ENCODE measurements around the gene GIT1. TPM values are rescaled to one million over a fixed set of nuclear protein-coding genes. Genes with fewer than 3 reads are reported as not detected.

Gene GIT1
- total RNA-seq, 1 experiment from 2014 or later = 16.8 TPM

- DNase-seq (ENCODE audit: low read depth in 1 of 2, low spot score in 2 of 2) = no peak
- Histone ChIP-seq H3K4me1 (replicated peaks) (peaks cover 23% of the 10 kb centered on the region), H3K36me3 (no peaks in the 10 kb centered on the region; the same call in 1 of the 2 replicates), H3K27ac (no peak overlapping the region), H3K4me3 (no peak overlapping the region), H3K9me3 (replicated peaks) (no peaks in the 10 kb centered on the region), H3K27me3 (replicated peaks) (0 out of 2 replicates have a peak, but pooled peaks cover 2% of the 10 kb centered on the region)
Measured at GRCh38 chr17:29613352-29613837, 23.9 kb upstream of the GIT1 start.

- H3K4me3 ChIP-seq = no peak overlapping the region
- H3K4me1 ChIP-seq (replicated peaks) = peaks cover 16% of the 10 kb centered on the region
- no peak overlapping the region for H3K27ac ChIP-seq
- H3K9me3 ChIP-seq (replicated peaks) = no peaks in the 10 kb centered on the region
- H3K36me3 ChIP-seq = no peaks in the 10 kb centered on the region
- H3K27me3 ChIP-seq (replicated peaks) = 0 out of 2 replicates have a peak, but pooled peaks cover 2% of the 10 kb centered on the region
- no peak for DNase-seq (ENCODE audit: low read depth in 1 of 2, low spot score in 2 of 2)
Measured at GRCh38 chr17:29612404-29613280, 23.2 kb upstream of the GIT1 start.

GRCh38 chr17:29612094-29612403 lies 22.6 kb upstream of the GIT1 start:
- no peak overlapping the region for H3K4me3 ChIP-seq
- no peaks in the 10 kb centered on the region for H3K27me3 ChIP-seq (replicated peaks)
- no peaks in the 10 kb centered on the region for H3K36me3 ChIP-seq
- no peak overlapping the region for H3K27ac ChIP-seq
- DNase-seq (ENCODE audit: low read depth in 1 of 2, low spot score in 2 of 2) = no peak
- H3K9me3 ChIP-seq (replicated peaks) = no peaks in the 10 kb centered on the region
- peaks cover 11% of the 10 kb centered on the region for H3K4me1 ChIP-seq (replicated peaks)

- peaks cover 11% of the 10 kb centered on the region for H3K4me1 ChIP-seq (replicated peaks)
- H3K36me3 ChIP-seq = no peaks in the 10 kb centered on the region
- H3K4me3 ChIP-seq = no peak overlapping the region
- DNase-seq (ENCODE audit: low read depth in 1 of 2, low spot score in 2 of 2) = no peak
- no peaks in the 10 kb centered on the region for H3K27me3 ChIP-seq (replicated peaks)
- H3K9me3 ChIP-seq (replicated peaks) = no peaks in the 10 kb centered on the region
- no peak overlapping the region for H3K27ac ChIP-seq
Measured at GRCh38 chr17:29611351-29612093, 22.1 kb upstream of the GIT1 start.

GRCh38 chr17:29610395-29610794 lies 20.9 kb upstream of the GIT1 start:
- no peak for DNase-seq (ENCODE audit: low read depth in 1 of 2, low spot score in 2 of 2)

GRCh38 chr17:29608986-29609385 lies 19.5 kb upstream of the GIT1 start:
- H3K4me1 ChIP-seq (replicated peaks) = no peaks in the 10 kb centered on the region
- H3K36me3 ChIP-seq = no peaks in the 10 kb centered on the region
- H3K27me3 ChIP-seq (replicated peaks) = no peaks in the 10 kb centered on the region
- H3K27ac ChIP-seq = no peak overlapping the region
- H3K4me3 ChIP-seq = no peak overlapping the region
- H3K9me3 ChIP-seq (replicated peaks) = no peaks in the 10 kb centered on the region
- no peak for DNase-seq (ENCODE audit: low read depth in 1 of 2, low spot score in 2 of 2)

More at GRCh38 chr17:29610395-29610794, 20.9 kb upstream of the GIT1 start:
- no peak overlapping the region for H3K4me3 ChIP-seq
- peaks cover 2% of the 10 kb centered on the region; the same call in 1 of the 2 replicates for H3K4me1 ChIP-seq (replicated peaks)
- no peaks in the 10 kb centered on the region for H3K27me3 ChIP-seq (replicated peaks)
- H3K27ac ChIP-seq = no peak overlapping the region
- no peaks in the 10 kb centered on the region for H3K9me3 ChIP-seq (replicated peaks)
- H3K36me3 ChIP-seq = no peaks in the 10 kb centered on the region

- no peak overlapping the region for H3K4me3 ChIP-seq
- no peaks in the 10 kb centered on the region for H3K27me3 ChIP-seq (replicated peaks)
- no peaks in the 10 kb centered on the region for H3K4me1 ChIP-seq (replicated peaks)
- no peaks in the 10 kb centered on the region for H3K9me3 ChIP-seq (replicated peaks)
- no peaks in the 10 kb centered on the region for H3K36me3 ChIP-seq
- no peak overlapping the region for H3K27ac ChIP-seq
- no peak for DNase-seq (ENCODE audit: low read depth in 1 of 2, low spot score in 2 of 2)
Measured at GRCh38 chr17:29607557-29608195, 18.2 kb upstream of the GIT1 start.

- Histone ChIP-seq H3K27ac (no peak overlapping the region), H3K9me3 (replicated peaks) (no peaks in the 10 kb centered on the region), H3K27me3 (replicated peaks) (no peaks in the 10 kb centered on the region), H3K36me3 (no peaks in the 10 kb centered on the region), H3K4me1 (replicated peaks) (no peaks in the 10 kb centered on the region), H3K4me3 (no peak overlapping the region)
- no peak for DNase-seq (ENCODE audit: low read depth in 1 of 2, low spot score in 2 of 2)
Measured at GRCh38 chr17:29603109-29603674, 13.7 kb upstream of the GIT1 start.

GRCh38 chr17:29597361-29598172 lies 8.1 kb upstream of the GIT1 start:
- no peaks in the 10 kb centered on the region for H3K27me3 ChIP-seq (replicated peaks)
- H3K36me3 ChIP-seq = no peaks in the 10 kb centered on the region
- H3K9me3 ChIP-seq (replicated peaks) = no peaks in the 10 kb centered on the region
- H3K4me3 ChIP-seq = no peak overlapping the region
- no peak for DNase-seq (ENCODE audit: low read depth in 1 of 2, low spot score in 2 of 2)
- no peak overlapping the region for H3K27ac ChIP-seq
- peaks cover 21% of the 10 kb centered on the region for H3K4me1 ChIP-seq (replicated peaks)

- H3K27me3 ChIP-seq (replicated peaks) = no peaks in the 10 kb centered on the region
- DNase-seq (ENCODE audit: low read depth in 1 of 2, low spot score in 2 of 2) = no peak
- peaks cover 29% of the 10 kb centered on the region for H3K4me1 ChIP-seq (replicated peaks)
- no peak overlapping the region for H3K27ac ChIP-seq
- H3K36me3 ChIP-seq = no peaks in the 10 kb centered on the region
- no peaks in the 10 kb centered on the region for H3K9me3 ChIP-seq (replicated peaks)
- no peak overlapping the region for H3K4me3 ChIP-seq
Measured at GRCh38 chr17:29596811-29597210, 7.4 kb upstream of the GIT1 start.

GRCh38 chr17:29595943-29596774 lies 6.7 kb upstream of the GIT1 start:
- peaks cover 35% of the 10 kb centered on the region for H3K4me1 ChIP-seq (replicated peaks)
- no peak overlapping the region for H3K4me3 ChIP-seq
- H3K27me3 ChIP-seq (replicated peaks) = no peaks in the 10 kb centered on the region
- H3K9me3 ChIP-seq (replicated peaks) = no peaks in the 10 kb centered on the region
- H3K36me3 ChIP-seq = no peaks in the 10 kb centered on the region
- DNase-seq (ENCODE audit: low read depth in 1 of 2, low spot score in 2 of 2) = no peak
- H3K27ac ChIP-seq = no peak overlapping the region
